Fibroblast of villous mesenchyme (primary cell): ENCODE data around the gene AARS2. TPM values are rescaled to one million over a fixed set of nuclear protein-coding genes. Genes with fewer than 3 reads are reported as not detected.

Experiments used
- DNase-seq: peaks from one replicate; pipeline ENCODE4 v3.0.0-alpha.2; 2010; ENCODE audit warnings: low read depth
- H3K4me3 ChIP-seq: 2 replicates; pipeline ENCODE4 v1.5.1; 2011; ENCODE audit warnings: low read depth, mild to moderate bottlenecking, low read length
- total RNA-seq: library from RNA; depleted of rRNA; stranded (reverse); fragments of >200 nt; gene quantifications from 2 replicates; pipeline ENCODE4 v1.2.3, GENCODE V29; 2012
- TF ChIP-seq, protein P1 (sequence below): IDR thresholded peaks from 2 replicates; pipeline ENCODE4 v1.5.1; 2012; ENCODE audit warnings: low read depth, mild to moderate bottlenecking, low read length; ENCODE audit not compliant: insufficient read depth

The AARS2 gene
- total RNA-seq, 1 donor, result 16.0 TPM

DNA sequence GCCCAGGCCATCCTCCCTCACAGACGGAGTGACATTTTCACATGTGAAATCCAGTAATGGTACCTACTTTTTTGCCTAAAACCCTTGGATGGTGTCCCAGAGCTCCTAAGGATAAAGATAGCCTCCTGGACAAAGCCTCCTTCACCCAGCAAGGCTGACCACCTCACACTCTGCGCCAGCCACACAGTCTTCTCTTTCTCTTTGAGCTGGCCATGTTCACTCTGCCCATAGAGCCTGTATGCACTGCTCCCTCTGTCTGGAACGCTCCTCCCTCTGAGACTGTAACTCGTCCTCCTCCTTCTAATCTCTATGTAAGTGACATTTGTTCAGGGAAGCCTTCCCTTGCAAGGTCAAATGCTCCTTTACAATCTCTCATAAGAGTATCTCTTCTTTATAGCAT, 28.3 kb downstream of the AARS2 start:
- DNase-seq, result no peak
- no peak overlapping the region for H3K4me3 ChIP-seq
- TF ChIP-seq, protein P1, sequence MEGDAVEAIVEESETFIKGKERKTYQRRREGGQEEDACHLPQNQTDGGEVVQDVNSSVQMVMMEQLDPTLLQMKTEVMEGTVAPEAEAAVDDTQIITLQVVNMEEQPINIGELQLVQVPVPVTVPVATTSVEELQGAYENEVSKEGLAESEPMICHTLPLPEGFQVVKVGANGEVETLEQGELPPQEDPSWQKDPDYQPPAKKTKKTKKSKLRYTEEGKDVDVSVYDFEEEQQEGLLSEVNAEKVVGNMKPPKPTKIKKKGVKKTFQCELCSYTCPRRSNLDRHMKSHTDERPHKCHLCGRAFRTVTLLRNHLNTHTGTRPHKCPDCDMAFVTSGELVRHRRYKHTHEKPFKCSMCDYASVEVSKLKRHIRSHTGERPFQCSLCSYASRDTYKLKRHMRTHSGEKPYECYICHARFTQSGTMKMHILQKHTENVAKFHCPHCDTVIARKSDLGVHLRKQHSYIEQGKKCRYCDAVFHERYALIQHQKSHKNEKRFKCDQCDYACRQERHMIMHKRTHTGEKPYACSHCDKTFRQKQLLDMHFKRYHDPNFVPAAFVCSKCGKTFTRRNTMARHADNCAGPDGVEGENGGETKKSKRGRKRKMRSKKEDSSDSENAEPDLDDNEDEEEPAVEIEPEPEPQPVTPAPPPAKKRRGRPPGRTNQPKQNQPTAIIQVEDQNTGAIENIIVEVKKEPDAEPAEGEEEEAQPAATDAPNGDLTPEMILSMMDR, result no peak

DNA sequence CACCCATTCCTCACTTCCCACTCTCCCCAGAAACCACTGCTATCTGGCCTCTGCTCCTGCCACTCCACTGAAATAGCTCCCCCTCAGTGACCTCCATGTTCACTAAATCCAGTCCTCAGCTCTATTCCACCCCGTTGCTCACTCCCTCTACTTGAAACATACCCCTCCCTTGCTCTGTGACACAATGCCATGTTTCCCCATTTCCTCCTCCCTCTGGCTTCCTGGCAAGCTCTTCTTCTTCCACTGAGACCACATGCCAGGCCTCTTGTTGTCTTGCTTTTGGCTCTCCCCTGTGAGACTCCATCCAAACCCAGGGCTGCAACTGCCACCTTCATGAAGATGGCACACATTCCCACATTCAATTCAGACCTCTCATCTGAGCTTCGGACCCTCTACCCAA, 29.0 kb downstream of the AARS2 start:
- TF ChIP-seq, protein P1, result no peak
- DNase-seq, result no peak
- H3K4me3 ChIP-seq, result no peak overlapping the region

DNA sequence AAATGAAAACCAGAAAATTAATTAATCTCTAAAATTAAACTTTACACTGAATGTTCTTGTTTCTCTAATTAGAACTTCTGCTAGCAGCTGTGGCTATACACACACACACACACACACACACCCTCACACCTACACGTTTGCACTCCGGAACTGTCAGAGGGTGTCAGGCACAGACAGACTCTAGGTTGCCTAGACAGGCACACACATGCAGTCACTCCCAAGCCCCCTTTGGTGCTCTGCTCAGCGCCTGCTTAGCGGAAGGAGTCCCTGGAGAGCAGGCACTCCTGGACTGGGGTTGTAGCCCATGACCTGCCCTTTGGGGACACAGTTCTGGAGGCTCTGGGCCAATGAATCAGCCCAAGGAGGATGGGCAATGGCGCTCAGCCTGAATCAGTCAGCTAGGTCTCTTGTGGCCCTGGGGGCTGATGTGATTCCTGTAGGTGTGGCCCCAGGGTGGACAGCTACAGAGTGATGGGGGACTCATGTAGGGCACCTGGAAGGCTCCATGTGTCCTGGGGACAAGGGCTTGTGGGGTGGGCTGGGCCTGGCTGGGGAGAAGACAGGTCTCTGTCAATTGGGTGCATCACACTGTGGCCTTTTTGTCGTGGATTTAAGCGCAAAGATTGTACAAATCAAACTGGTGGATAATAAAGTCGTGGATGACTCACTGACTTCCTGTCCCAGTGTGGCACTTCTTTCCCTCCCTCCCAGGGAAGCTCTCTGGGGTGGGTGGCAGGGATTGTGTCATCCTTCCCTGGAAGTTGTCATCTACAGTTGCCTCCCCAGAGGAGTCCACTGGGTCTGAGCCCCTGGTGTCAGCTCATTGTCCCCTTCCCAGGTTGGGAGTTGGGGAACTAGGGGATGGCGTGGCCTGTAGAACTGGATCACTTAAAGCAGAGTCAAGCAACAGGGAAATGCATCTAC, 34.1 kb downstream of the AARS2 start:
- TF ChIP-seq, protein P1, result no peak
- H3K4me3 ChIP-seq, result no peak overlapping the region
- no peak for DNase-seq

DNA sequence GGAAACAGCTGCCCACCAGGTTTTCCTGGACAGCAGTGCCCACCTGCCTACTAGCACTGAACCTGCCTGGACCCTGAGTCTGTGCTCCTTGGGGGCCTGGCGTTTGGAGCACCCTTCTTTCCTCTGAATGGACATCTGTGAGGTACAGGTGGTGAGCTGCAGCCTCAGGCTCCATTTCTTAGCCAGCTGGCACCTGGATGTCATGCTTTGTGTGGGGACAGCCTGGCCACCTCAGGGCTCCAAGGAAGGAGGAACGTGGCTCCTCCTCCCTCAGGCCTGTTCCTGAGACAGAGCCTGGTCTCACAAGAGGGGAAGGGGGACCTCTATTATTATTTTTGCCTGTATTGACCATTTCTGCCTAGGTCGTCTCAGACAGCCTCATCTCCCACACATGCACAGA, 34.8 kb downstream of the AARS2 start:
- TF ChIP-seq, protein P1, result no peak
- no peak for DNase-seq
- no peak overlapping the region for H3K4me3 ChIP-seq

DNA sequence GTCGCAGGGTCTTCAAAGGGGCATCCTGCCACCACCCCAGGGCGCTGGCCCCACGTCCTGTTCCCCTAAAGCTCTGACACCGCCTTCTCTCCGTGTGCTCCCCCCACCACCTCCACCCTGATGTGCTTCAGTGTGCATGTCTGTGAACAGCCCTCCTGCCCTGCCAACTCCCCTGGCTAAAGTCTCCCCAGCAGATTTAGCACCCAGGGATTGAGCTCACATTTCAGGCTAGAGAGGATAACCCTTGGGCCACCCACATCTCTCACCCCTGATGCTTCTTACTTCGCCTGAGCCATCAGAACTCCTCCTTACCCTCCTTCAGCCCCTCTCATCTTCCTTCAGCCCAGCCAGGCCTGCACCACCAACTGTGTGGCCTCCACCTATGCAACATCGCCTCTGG, 35.4 kb downstream of the AARS2 start:
- no peak for DNase-seq
- no peak overlapping the region for H3K4me3 ChIP-seq
- TF ChIP-seq, protein P1, result no peak

DNA sequence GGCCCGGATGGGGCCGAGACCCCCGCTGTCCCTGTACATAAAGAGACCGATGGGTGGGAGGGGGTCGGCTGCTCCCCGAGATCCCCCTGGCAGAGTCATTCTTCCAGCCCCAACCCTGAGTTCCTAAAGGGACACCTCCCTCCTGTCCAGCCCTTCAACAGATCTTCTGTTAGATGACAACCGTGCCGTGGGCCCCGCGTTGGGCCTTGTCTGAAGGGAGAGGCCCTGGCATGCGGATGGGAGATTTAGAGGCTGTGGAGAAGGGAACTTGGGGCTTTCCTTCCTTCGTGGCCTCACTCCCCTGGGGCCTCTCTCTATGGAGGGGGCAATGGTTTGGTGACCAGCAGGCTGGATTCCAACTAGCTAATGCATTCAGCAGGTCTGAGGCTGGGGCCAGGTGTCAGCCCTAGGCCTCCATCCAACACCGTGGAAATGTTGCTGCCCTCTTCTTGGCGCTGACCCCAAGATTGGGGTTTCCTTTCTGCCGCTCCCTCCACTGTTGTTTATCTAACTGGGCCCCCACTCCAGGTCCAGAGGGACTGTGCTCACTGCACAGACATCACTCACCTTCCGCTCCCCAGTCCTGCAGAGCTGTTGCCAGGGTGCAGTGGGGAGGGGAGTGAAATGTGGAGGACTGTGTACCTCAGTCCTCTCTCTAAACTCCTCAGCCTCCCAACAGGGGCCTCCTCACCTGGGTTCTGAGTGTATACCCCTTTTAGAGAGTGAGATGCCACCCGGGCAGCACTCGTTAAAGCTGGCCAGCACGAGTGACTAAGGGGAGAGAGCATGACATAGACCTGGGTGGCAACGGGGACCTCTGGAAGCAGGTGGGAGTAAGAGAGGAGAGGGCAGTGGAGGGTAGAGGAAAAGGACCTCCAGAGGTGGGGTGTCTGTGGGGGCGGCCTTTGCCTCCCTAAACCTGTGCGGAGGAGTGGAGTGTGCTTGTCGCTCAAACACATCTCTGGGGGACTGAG, 36.2 kb downstream of the AARS2 start:
- TF ChIP-seq, protein P1, result no peak
- DNase-seq, result no peak

More for the DNA sequence above, 36.2 kb downstream of the AARS2 start:
- no peak overlapping the region for H3K4me3 ChIP-seq
